HS-27A (cell line): ENCODE results near the gene ICA1.

Experiments used
- DNase-seq: peaks from one replicate; pipeline ENCODE4 v3.0.0-alpha.2; 2012; ENCODE audit warnings: low read depth, missing footprints

The ICA1 gene

DNA sequence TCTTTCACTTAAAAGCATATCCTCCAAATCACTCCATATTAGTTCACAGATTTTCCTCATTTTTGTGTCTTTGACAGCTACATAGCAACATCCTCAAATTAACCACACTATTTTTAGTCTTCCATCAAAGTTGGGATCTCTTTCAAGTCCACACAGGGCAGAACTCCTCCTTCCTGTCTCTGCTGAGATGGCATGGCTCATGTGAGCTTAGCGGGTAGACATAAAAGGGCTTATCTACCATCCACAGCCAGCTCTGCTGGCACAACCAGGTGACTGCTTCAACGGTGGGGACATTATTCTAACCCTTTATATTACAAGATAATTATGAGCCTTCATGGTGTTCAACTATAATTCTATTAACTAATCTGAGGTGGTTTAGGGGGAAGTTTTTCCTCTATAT is 35.5 kb downstream of the ICA1 start:
- no peak for DNase-seq

DNA sequence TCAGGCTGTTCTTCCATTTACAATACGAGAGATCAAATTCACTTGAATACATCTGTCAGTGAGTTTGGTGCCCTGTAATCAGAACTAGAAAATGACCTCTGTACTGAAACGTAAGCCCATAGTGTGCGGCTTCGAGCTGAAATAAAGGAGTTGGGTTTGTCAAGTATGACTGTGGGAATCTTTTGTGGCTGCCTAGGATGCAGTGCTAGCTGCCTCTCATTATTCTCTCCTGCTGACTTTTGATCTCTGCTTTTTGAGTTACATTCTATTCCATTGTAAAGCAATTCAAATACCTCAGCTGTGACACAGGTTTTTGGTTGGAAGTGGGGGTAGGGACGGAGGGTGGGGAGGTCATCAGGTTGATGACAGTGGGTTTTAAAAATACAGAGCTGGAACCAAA is 40.4 kb downstream of the ICA1 start:
- no peak for DNase-seq

DNA sequence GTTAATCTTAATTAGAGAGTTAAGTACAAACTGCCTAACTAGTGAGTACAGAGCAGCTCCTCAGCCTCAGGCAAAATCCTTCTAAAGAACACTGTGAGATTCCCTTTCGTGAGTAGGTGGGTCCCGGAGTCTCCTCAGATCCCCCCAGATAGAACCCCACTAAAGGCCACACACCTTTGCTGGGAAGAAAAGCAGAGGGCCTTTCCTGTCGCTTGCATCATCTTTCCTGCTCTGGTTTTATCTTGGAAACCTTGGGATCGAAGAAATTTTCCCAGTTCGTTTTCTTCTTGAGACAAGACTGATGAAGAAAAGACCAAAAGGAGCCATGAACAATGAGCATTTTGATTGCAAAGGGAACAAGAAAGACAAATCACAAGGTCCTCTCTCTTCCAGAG is 40.9 kb downstream of the ICA1 start:
- no peak for DNase-seq

DNA sequence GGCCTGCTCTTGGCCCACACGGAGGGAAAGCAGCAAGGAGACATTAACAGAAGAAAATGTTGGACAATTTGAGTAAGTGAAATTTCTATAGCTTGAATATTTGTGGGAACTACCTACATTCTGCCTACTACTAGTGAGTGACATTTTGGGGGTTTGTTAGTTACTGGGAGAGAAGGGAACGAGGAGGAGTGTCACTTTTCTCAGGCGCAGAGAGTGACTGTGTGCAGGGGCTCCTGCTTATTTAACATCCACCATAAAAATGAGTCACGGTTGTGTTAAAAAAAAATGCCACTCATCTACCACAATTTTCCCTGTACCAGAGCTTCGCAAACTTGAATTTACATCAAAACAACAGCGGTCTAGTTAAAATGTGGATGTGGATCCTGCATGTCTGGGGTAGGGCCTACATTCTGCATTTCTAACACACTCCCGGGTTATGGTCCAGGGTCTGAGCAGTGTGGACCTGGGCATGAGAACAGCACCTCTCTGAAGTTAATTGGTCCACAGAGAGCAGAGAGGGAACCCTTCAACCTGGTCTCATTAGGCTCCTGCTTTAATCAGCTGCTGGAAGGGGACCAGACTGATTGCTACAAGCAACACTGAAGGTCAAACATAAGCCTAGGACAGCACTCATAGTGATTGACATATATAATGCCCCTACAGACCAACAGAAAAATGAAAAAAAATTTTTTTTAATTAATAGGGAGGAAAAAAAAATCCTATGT is 41.4 kb downstream of the ICA1 start:
- DNase-seq = no peak

DNA sequence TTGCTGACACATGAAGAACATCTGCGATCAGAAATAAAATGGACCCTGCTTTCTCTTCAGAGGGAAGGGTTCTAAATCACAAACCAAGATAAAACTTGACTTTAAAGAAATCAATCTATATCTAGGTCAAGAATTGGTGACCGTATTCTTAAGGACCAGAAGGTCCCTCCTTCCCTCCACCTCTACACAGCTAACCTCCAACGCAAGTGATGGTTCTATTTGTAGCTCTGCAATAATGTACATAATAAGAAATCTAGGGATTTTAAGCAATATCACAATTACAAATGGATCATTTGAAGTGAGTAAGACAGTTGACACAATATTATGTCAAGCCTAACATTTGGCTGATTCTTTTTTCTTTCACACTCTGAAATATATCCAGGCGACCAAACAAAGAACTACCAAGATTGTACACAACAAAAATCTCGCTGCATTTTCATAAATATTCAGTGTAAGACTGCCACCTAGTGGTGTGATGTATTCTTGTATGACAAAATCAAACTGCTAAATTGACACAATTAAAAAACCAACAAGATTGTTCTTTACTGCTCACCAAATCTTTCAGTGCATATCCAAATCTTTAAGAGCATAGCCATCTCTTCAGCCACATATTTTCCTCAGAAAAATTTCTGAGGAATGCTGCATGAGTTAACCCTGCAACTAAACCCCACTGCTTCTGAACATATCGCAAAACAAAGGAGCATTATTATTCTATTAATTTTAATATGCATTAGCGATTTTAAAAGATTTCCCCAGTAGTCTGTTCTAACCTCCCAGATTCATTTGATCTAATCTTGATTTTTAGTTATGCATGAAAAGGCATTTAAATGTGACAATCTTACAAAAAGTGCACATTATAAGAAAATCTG is 44.5 kb downstream of the ICA1 start:
- DNase-seq = peak; percentile 22

DNA sequence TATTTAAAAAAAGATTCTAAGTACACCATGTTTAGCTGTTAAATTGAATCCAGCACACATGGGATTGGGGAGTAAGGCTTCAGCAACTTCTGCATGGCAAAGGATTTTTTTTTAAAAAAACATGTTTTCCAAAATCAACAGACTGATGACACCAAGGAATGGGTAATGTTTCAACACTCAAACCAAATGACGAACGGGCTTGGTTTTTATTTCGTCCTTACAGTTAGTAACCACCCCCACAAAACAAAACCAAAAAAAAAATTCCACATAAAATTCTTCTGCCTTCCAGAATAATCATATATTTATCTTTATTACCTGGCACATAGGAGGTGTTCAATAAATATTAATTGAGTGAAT is 45.7 kb downstream of the ICA1 start:
- DNase-seq = no peak

DNA sequence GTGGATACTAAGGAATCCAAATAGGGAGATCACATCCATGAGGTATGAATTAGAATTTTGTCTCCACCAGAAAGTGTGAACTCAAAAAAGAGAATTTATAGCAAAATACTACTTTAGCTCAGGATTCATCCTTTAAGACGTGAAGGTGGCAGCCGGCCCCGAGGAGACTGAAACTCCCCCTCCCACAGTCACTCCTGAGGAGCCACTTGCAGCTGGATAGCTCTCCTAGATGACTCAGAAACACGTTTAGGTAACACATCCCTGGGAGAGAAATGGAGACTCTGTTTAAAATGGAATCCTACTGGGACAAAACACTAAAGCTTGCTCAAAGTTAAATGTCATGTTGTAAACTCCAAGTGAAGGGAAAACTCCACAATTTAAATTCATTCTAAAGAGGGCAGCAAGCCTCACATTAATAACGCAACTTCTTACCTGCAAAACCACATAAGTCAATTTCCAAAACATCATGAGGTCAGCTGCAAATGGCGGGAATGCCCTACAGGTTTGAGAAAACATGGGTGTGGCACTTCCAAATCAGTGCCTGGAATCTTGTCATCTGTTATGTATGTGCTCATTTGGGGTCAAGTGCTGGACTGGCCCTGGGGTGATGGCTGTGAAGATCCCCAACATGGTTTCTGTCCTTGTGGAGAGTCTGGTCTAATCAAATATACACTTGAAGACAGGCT is 46.2 kb downstream of the ICA1 start:
- DNase-seq = no peak

DNA sequence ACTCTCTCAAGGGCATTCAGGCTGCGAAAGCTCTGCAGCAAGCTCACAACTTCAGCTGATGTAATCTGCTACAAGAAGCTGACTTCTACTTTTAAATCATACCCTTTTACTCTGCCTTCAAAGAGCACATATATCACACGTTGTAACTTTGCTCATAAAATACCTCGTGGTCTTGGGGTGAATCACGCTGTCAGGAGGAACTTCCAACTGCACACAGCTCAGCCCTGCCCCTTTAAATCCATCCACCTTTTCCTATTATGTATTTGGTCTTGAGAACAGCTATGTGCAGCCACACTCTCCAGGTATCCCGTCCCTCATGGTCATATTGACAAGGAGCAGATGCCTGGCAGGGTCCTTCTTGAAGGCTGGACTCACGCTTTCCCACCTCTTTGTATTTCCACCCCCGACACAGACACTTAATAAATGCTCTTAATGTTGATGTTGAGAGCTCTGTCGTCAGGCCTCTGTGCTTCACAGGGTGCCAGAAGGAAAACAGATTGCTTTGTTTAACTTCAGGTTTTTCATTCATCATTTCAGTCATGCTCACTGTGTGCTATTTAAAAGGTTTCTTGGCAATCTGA is 47.6 kb downstream of the ICA1 start:
- no peak for DNase-seq

DNA sequence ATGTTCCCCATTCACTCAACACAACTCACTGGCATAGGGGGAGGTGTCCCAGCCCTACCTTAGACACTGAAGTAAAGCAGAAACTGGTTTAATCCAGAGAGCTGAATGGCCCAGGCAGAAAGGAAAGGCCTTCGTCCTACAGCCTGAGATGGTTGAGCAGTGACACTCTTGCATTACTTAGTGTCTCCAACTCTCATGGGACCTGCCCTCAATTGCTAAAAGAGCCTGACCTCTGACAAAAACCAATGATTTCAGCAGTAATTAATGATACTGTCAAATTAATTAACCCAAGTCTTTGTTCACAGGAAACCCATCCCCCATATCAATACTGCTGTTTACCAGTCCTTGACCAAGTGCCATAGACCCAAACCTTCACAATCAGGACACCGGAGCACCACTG is 48.6 kb downstream of the ICA1 start:
- no peak for DNase-seq

DNA sequence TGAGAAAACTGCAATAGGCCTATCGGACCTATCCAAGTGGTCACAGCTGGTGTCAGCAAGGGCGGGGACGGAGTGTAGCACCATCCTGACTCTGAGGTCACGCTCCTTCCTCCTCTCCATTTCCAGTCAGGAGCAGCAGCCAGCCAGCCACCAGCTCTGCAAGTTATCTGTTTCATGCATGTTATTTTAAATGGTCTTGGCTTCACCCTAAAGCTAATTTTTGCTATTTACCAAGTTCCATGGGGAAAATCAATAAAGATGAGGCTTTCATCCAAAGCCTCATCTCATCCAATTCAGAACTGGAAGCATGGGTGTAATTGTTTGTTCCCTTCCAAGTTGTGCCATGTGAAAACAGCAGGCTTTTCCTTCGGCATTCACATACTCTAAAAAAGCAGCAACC is 49.3 kb downstream of the ICA1 start:
- DNase-seq = no peak

DNA sequence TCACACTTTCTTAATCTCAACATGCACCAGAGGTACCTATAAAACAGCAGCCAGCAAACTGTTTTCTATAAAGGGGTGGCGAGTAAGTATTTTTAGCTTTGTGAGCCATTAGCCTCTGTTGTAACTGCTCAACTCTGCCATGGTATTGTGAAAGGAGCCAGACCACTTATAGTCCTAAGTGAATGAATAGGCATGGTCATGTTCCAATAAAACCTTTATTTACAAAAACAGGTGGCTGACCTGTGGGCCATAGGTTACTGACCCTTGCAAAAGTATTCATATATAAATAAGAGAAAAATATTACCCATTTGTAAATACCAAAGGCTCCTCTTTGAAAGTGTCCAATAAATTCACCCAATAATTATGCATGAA is 50.3 kb downstream of the ICA1 start:
- no peak for DNase-seq

DNA sequence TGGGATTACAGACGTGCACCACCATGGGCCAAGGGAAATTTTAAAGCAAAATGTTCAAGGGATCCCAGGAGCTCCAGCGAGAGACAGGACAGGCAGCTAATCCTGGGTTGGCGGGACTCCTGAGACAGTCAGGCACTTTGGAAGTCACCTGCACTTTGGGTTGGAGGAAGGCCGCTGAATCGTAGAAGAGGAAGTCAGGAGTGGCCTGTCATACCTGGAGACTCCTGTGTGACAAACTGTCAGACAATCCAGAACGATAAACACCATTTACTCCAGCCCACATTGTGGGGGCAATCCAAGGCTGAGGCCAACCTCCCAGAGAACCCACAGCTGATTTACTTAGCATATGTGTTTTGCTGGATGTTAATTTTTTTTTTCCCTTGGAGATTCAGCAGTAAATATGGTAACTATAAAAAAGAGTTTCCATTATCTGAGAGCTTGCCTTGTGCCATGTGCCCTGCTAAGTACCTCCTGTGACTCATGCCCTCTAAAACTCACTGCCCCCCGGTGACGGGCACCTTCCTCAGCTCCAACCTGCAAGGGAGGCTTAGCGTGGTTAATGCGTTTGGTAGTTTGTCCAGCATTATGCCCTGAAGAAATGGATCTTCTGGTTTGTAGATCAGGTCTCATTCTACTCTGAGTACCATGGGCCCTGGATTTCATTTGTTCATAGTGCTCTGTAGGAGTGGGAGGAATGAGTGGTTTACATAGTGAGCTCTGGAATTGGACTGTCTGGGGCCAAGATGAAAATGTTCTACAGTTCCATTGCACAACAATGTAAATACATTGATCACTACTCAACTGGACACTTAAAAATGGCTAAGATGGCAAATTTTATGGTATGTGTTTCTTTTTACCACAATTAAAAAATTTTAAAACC is 50.9 kb downstream of the ICA1 start:
- no peak for DNase-seq

DNA sequence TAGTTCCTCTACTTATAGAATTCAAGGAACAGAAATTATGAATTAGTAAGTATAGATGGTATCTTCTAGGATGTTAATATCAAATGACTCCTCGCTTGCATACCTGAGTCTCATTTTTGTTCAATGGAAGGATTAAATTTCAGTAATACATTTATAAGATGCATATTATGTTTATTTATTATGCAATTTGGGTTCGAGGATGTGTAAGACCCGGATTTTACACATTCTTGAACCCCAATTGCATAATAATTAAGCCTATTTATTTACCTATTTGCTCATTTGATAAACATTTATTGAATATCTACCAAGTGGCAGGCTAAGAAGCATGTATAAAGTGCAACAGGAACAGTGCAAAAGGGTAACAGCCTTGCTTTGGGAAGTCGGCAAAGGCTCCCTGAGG is 52.6 kb downstream of the ICA1 start:
- DNase-seq = no peak

DNA sequence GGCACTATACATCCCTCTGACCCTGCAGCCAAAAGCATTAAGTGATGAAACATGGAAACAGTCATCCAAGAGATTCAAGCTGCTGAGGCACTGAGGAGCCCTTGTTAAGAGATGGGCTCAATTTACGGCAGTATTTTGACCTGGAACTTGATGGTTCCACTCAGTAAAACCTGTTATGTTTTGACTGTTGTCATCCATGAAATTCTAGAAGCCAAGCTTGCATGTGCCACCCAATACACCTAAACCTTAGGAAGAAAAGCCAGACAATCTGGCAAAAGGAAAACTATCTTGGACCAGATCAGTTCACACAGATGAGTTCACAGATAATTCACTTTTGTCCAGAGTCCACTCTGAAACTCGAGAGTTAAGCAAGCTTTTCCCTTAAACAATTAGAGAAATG is 53.2 kb downstream of the ICA1 start:
- no peak for DNase-seq

DNA sequence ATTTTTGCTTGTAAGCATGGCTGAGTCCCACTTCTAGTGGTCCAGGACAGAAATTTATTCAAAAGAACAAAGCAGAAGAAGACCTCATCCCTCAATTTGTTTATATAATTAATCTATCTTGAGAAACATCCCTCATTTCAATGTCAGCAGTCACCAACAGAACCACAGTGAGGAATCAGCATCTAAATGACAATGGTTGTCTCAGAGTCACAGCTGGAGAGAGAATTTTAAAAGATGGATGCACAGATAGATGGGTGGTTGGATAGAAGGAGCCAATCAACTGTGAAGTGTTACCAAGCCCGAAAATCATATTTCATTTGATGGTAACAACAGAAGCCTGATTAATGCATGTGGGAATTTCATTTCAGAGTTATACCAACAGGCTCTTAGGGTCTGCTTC is 55.0 kb downstream of the ICA1 start:
- DNase-seq = no peak

DNA sequence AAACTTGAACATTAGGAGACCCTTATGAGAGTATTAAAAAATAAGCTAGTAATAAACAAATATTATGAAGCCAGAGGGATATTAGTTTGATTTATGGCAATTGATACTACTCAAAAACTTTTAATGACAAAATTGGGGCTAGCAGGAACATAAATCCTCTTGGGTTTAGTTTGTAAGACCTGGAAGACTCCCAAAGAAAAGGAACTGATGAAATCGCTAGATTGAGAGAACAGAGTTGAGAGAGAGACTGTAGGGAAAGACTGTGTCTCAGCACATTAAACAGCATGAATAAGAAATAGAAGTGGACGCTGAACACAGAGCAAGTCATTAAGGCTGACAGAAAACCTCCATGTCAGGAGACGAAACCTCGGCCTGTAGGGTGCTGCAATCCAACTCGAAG is 56.4 kb downstream of the ICA1 start:
- DNase-seq = no peak

DNA sequence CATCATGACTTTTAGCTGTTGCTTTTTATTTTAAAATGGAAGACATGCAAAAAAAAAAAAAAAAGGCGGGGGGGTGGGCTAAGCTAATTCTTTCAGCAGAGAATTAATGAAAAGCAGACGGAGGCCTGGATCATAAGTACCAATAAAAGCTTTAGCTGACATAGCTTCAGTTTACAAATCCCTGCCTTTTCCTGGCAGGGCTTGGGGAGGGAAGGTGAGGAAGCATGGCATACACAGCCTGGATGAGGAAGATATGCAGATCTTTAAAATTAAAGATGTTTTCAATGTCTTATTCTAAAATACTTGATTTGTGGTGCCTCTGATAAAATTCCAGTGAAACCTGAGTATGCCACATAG is 57.0 kb downstream of the ICA1 start:
- DNase-seq = no peak

DNA sequence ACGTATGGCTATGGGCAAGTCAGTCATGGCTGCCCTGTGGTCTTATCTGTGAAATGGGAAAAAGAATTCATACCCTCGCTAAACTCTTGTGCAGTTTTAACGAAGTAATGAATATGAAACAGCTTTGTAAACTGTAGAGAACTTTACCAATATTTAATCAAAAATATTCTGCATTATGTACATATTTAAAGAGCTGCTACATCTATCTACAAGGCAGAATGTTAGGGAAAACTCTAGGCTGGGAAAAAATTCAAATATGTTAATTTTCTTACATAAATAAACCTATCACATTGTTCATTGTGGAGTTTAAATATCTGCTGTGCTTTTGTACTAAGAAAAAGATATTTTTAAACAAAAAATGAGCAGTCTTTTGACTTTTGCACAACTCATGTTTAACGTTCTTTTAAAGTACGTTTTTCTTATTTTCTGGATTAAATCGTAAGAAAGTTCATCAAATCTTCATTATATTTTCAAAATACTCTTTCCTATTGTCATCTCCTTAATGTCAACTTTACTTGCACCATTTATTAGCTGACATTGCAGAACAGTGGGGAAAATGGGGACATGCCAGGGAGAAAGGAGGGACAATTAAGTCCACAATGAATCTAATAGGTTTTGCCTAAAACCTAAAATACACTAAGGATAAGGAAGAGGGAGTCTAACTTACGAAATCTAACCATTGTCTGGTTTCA is 57.5 kb downstream of the ICA1 start:
- no peak for DNase-seq

DNA sequence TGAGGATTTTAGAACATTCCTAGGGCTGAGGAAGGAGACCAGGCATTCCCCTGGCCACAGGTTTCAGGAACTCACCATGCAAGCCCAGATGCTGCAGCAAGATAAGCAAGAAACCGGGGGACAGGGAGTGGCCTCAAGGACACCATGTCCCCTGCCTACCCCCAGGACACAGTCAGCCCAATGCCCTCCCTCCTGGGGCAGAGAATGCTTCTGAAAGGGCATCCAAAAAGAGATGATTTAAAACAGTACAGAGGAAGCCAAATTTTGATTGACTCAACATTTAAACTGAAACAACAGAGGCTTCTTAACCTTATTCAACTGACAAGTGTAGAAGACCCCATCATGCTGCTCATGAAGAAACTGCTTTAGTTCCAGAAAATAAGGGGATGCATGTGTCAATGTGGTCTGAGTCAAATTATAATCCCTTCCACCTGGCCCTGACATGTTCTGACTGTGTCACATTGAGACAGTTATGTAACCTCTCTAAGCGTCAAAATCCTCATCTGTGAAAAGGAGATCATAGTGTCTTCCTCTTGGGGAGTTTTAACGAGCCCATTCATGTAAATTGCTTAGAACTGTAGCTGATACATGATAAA is 60.0 kb downstream of the ICA1 start:
- no peak for DNase-seq

DNA sequence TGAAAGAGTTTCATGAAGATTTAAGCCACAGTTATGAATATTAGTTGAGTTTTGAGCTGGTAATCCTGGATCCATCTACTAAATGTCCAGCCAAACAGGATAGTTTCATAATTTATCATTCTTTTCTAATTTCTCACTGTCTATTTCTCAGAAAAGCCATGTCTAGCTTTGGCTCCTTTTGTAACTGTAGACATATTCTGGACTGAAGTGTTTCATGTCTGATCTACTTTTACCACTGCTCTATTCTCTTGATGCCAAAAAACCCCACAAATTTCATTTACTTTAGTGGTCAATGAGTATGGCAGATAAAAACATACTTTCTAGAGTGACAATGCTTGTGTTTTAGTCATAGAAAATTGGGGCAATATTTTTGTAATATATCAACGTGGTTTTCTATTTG is 61.2 kb downstream of the ICA1 start:
- DNase-seq = no peak

DNA sequence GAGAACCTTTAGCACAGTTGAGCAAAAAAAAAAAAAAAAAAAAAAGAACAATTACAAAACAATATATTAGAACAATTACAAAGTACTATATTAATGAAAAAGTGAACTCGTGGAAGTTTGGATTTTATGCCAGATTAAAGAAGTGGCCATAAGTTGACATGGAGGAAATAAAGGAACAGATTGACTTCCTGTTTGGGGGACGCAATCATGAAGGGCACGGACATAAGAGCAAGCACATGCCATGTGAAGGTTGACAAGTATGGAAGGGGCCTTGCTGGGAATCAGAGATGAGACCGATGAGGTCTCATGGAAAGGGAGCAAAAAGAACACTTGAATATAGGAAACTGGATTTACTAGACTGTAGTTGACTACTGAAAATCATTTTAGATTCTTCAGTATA is 61.7 kb downstream of the ICA1 start:
- DNase-seq = no peak
